ENCODE measurements around the gene EFHD2.

The EFHD2 gene

GRCh38 chr1:15401391-15402055, 8.2 kb upstream of the EFHD2 start:
- H3K9me3 ChIP-seq (ENCODE audit: control insufficient read depth, low read length): no peaks in the 10 kb centered on the region

DNA sequence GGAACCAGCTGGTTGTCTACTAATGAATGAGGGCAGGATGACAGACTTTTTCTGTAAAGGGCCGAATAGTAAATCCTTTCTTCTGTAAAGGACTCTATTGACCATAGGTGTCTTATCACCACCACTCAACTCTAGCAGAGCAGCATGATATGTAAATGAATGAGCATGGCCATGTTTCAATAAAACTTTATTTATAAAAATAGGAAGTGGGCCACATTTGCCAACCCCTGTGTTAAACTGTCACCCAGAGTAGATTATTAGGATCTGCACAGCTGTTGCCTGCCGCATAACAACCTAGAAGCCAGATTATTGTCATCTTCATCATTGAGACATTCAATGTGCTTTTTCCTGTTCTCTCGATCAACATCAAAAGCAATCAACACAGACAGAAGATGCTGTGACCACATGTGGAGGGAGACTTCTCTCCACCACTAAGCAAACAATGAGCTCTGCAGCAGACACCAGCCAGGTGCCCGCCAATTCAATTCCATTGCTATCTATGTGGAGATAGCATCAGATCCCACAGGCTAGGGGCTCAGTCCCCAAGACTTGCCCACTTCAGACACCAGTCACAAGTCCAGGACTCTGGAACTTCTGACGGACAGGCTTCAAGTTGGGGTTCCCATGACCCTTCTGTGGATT, 6.8 kb upstream of the EFHD2 start:
- Histone ChIP-seq H3K36me3 (ENCODE audit: control insufficient read depth, insufficient read depth, low read length) (no peaks in the 10 kb centered on the region), H3K4me3 (ENCODE audit: low read depth, low read length) (no peak overlapping the region), H3K27me3 (ENCODE audit: control insufficient read depth, insufficient read depth, low read length) (no peaks in the 10 kb centered on the region), H3K9ac (no peak overlapping the region), H3K4me2 (ENCODE audit: low read length) (no peak overlapping the region), H3K4me1 (peaks cover 8% of the 10 kb centered on the region), H3K27ac (no peak overlapping the region), H2AFZ (no peak overlapping the region), H3K9me3 (ENCODE audit: control insufficient read depth, low read length) (no peaks in the 10 kb centered on the region), H3K79me2 (no peaks in the 10 kb centered on the region)
- TF ChIP-seq, protein P1, sequence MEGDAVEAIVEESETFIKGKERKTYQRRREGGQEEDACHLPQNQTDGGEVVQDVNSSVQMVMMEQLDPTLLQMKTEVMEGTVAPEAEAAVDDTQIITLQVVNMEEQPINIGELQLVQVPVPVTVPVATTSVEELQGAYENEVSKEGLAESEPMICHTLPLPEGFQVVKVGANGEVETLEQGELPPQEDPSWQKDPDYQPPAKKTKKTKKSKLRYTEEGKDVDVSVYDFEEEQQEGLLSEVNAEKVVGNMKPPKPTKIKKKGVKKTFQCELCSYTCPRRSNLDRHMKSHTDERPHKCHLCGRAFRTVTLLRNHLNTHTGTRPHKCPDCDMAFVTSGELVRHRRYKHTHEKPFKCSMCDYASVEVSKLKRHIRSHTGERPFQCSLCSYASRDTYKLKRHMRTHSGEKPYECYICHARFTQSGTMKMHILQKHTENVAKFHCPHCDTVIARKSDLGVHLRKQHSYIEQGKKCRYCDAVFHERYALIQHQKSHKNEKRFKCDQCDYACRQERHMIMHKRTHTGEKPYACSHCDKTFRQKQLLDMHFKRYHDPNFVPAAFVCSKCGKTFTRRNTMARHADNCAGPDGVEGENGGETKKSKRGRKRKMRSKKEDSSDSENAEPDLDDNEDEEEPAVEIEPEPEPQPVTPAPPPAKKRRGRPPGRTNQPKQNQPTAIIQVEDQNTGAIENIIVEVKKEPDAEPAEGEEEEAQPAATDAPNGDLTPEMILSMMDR (IDR thresholded peaks at IDR 0.05): no peak

More at GRCh38 chr1:15401391-15402055, 8.2 kb upstream of the EFHD2 start:
- TF ChIP-seq, protein P1 (IDR thresholded peaks at IDR 0.05): no peak
- Histone ChIP-seq H3K27ac (no peak overlapping the region), H3K4me3 (ENCODE audit: low read depth, low read length) (no peak overlapping the region), H3K36me3 (ENCODE audit: control insufficient read depth, insufficient read depth, low read length) (no peaks in the 10 kb centered on the region), H3K9ac (no peak overlapping the region), H3K4me1 (peaks cover 8% of the 10 kb centered on the region), H3K79me2 (no peaks in the 10 kb centered on the region), H3K27me3 (ENCODE audit: control insufficient read depth, insufficient read depth, low read length) (no peaks in the 10 kb centered on the region), H3K4me2 (ENCODE audit: low read length) (no peak overlapping the region), H2AFZ (no peak overlapping the region)

DNA sequence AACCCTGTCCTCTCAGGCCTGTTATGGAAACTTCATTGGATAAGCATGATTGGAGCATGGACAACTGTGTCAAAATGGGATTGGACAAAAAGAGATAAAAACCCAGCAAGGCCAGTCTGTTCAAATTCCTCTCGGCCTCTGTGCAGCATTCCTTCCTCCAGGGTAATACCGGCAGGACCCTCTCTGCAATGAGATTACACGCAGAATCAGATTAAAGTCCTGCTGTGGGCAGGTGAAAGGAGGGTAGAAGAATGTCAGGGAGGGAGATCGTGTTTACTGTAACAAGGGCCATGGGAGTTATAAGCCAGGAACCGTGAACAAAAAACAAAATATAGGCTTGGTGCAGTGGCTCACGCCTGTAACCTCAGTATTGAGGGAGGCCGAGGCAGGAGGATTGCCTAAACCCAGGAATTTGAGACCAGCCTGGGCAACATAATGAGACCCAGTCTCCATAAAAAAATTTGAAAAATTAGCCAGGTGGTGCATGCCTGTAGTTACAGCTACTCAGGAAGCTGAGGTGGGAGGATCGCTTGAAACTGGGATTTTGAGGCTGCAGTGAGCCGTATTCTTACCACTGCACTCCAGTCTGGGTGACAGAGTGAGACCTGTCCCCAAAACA, 5.6 kb upstream of the EFHD2 start:
- Histone ChIP-seq H3K79me2 (no peaks in the 10 kb centered on the region), H3K4me3 (ENCODE audit: low read depth, low read length) (no peak overlapping the region), H3K27me3 (ENCODE audit: control insufficient read depth, insufficient read depth, low read length) (no peaks in the 10 kb centered on the region), H3K4me2 (ENCODE audit: low read length) (no peak overlapping the region), H3K9ac (no peak overlapping the region), H3K27ac (no peak overlapping the region), H3K4me1 (peaks cover 9% of the 10 kb centered on the region), H3K36me3 (ENCODE audit: control insufficient read depth, insufficient read depth, low read length) (no peaks in the 10 kb centered on the region), H3K9me3 (ENCODE audit: control insufficient read depth, low read length) (no peaks in the 10 kb centered on the region), H2AFZ (no peak overlapping the region)
- TF ChIP-seq, protein P1 (IDR thresholded peaks at IDR 0.05): no peak

DNA sequence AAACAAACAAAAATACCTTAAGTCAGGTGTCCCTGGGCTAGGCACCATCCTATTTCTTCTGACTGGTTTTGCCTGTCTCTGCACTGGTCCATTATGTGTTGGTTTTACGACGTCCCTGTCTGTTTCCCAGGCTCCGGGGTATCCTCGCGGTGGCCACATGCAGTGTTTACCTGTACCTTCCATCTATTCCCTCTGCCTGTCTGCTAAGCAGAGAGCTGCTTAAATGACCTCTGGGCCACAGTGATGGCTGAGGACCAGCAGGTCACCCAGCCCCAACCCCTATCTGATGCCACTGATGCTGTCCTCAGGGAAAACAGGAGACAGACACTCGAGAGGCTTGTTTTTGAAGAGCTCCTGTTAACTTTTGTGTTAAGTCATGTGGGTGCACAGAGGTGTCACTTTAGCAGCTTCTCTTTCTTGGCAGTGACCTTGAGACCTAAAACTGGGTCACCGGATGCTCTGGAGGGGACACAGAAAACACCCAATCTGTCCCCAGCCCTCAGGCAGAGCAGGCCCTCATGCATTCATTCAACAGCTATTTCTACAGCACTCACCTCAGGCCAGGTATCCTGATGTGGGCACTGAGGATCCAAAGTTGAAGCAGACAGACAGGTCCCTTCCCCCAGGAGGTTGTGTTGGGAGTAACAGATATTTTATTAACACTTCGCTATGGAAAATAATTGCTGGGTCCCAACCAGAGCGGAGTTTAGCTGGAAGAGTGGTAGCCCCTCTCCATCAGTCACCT, 4.4 kb upstream of the EFHD2 start:
- no peak overlapping the region for H2AFZ ChIP-seq
- H3K4me2 ChIP-seq (ENCODE audit: low read length): no peak overlapping the region
- no peak overlapping the region for H3K9ac ChIP-seq
- H3K9me3 ChIP-seq (ENCODE audit: control insufficient read depth, low read length): no peaks in the 10 kb centered on the region
- no peaks in the 10 kb centered on the region for H3K36me3 ChIP-seq (ENCODE audit: control insufficient read depth, insufficient read depth, low read length)
- H3K4me1 ChIP-seq: peaks cover 11% of the 10 kb centered on the region
- no peak overlapping the region for H3K4me3 ChIP-seq (ENCODE audit: low read depth, low read length)
- H3K27me3 ChIP-seq (ENCODE audit: control insufficient read depth, insufficient read depth, low read length): no peaks in the 10 kb centered on the region
- TF ChIP-seq, protein P1 (IDR thresholded peaks at IDR 0.05): no peak
- peak overlapping the region; percentile 67 for H3K27ac ChIP-seq
- H3K79me2 ChIP-seq: no peaks in the 10 kb centered on the region

Measured in parathyroid adenoma (tissue), 2 donors.